HepG2 (cell line): ENCODE results near the gene YIPF5. TPM values are rescaled to one million over a fixed set of nuclear protein-coding genes. Genes with fewer than 3 reads are reported as not detected.
A peak's percentile ranks its signal among the peaks of the same experiment; 100 is the strongest.

ENCODE experiments used
- ARNT ChIP-seq: fragments of 450-650 bp; IDR thresholded peaks from 2 replicates; pipeline ENCODE4 v1.6.1; 2017
- FOXP4 ChIP-seq: sonication (generic); formaldehyde crosslinking; IDR thresholded peaks from 2 replicates; pipeline ENCODE4 v1.4.0; 2020; ENCODE audit warnings: missing genetic modification reagents
- FUBP1 ChIP-seq: sonication (generic); formaldehyde crosslinking; IDR thresholded peaks from 2 replicates; pipeline ENCODE4 v1.5.1; 2020; ENCODE audit warnings: missing genetic modification reagents, mild to moderate bottlenecking, borderline replicate concordance
- HCFC1 ChIP-seq: fragments of 150-350 bp; IDR thresholded peaks from 2 replicates; pipeline ENCODE4 v1.6.1; 2014; ENCODE audit warnings: low read depth, low read length
- HMGA1 ChIP-seq: sonication (generic); formaldehyde crosslinking; conservative IDR thresholded peaks from 2 replicates; pipeline ENCODE4 v1.4.0; 2020; ENCODE audit warnings: missing genetic modification reagents
- HNRNPL ChIP-seq: fragments of 200-400 bp; formaldehyde crosslinking; IDR thresholded peaks from 2 replicates; pipeline ENCODE4 v1.6.1; 2017; ENCODE audit warnings: mild to moderate bottlenecking, low read depth, low read length
- KDM4B ChIP-seq: sonication (generic); formaldehyde crosslinking; IDR thresholded peaks from 2 replicates; pipeline ENCODE4 v1.4.0; 2020; ENCODE audit warnings: missing genetic modification reagents
- KMT2B ChIP-seq: IDR thresholded peaks from 2 replicates; pipeline ENCODE4 v1.6.1; 2016; ENCODE audit warnings: missing genetic modification reagents, missing compliant biosample characterization
- NFE2 ChIP-seq: sonication (generic); formaldehyde crosslinking; IDR thresholded peaks from 2 replicates; pipeline ENCODE4 v1.4.0; 2020; ENCODE audit warnings: missing genetic modification reagents
- POGK ChIP-seq: sonication (generic); formaldehyde crosslinking; conservative IDR thresholded peaks from 2 replicates; pipeline ENCODE4 v1.8.0; 2022; ENCODE audit warnings: mild to moderate bottlenecking, moderate library complexity, missing genetic modification reagents
- RFX5 ChIP-seq: IDR thresholded peaks from 2 replicates; pipeline ENCODE4 v1.6.1; 2011; ENCODE audit warnings: low read depth, low read length, improper control_type of control experiment
- SNRNP70 ChIP-seq: fragments of 200-400 bp; formaldehyde crosslinking; IDR thresholded peaks from 2 replicates; pipeline ENCODE4 v1.6.1; 2017; ENCODE audit warnings: mild to moderate bottlenecking, low read depth, low read length, moderate library complexity
- TOE1 ChIP-seq: sonication (generic); formaldehyde crosslinking; IDR thresholded peaks from 2 replicates; pipeline ENCODE4 v1.4.0; 2020; ENCODE audit warnings: mild to moderate bottlenecking, missing genetic modification reagents
- TOPORS ChIP-seq: sonication (generic); formaldehyde crosslinking; IDR thresholded peaks from 2 replicates; pipeline ENCODE4 v1.8.0; 2023; ENCODE audit warnings: mild to moderate bottlenecking, missing genetic modification reagents
- ZNF10 ChIP-seq: sonication (generic); formaldehyde crosslinking; IDR thresholded peaks from 2 replicates; pipeline ENCODE4 v1.4.0; 2020; ENCODE audit warnings: mild to moderate bottlenecking, low read depth, missing genetic modification reagents, borderline replicate concordance
- ZNF234 ChIP-seq: sonication (generic); formaldehyde crosslinking; conservative IDR thresholded peaks from 2 replicates; pipeline ENCODE4 v1.5.1; 2020; ENCODE audit warnings: mild to moderate bottlenecking, missing genetic modification reagents
- ZNF501 ChIP-seq: sonication (generic); formaldehyde crosslinking; IDR thresholded peaks from 2 replicates; pipeline ENCODE4 v1.5.1; 2020; ENCODE audit warnings: mild to moderate bottlenecking, moderate library complexity, missing genetic modification reagents
- ZNF530 ChIP-seq: sonication (generic); formaldehyde crosslinking; IDR thresholded peaks from 2 replicates; pipeline ENCODE4 v1.5.0; 2020; ENCODE audit warnings: low read depth, mild to moderate bottlenecking, missing genetic modification reagents
- ZNF720 ChIP-seq: sonication (generic); formaldehyde crosslinking; IDR thresholded peaks from 2 replicates; pipeline ENCODE4 v1.4.0; 2020; ENCODE audit warnings: missing genetic modification reagents
- polyA plus RNA-seq, 8 experiments: library from polyadenylated mRNA; depleted of rRNA in 3 of 8; stranded (reverse) in 7 of 8; unstranded in 1 of 8; fragments of >200 nt; fragmentation: Illumina TruSeq in 4 of 8; extraction: Trizol in 4 of 8; gene quantifications; 2 replicates each; pipeline versions ENCODE4 v1.2.1 to v1.2.3, GENCODE V29; 2011 to 2016; ENCODE audit warnings: low read depth in 4 of 8, missing spikeins in 1 of 8, mixed read lengths in 1 of 8; ENCODE audit not compliant: insufficient read depth in 1 of 8
- total RNA-seq, 5 experiments: library from RNA; depleted of rRNA; stranded (reverse); fragments of >200 nt; fragmentation: Illumina TruSeq; extraction: Trizol; gene quantifications; 2 replicates each; pipeline ENCODE4 v1.2.3, GENCODE V29; 2016; ENCODE audit warnings: low read depth in 1 of 5

Gene YIPF5
- total and polyA plus RNA-seq, 2 of the 13 experiments (the other 11 are each of a cell fraction or from before 2014, with no cell fraction given): 61.4 to 73.6 TPM

GRCh38 chr5:144170276-144171024 is at the start of gene YIPF5, which contains the start of gene KCTD16 (continued):
- TF ChIP-seq RFX5 (no peak; the same call in 1 of the 2 replicates), ZNF530 (no peak), ZNF720 (no peak), HCFC1 (peak; percentile 38; the same call in 1 of the 2 replicates), SNRNP70 (no peak), ARNT (no peak), FUBP1 (0 out of 2 replicates have a peak, but pooled peaks have one; percentile 47), ZNF234 (no peak), KMT2B (CRISPR knock-in tag) (peak; percentile 79; the same call in 1 of the 2 replicates), TOE1 (CRISPR knock-in tag) (no peak), HNRNPL (0 out of 2 replicates have a peak, but pooled peaks have one; percentile 23), POGK (CRISPR knock-in tag) (peak; percentile 81; the same call in 1 of the 2 replicates), FOXP4 (CRISPR knock-in tag) (peak; percentile 25; the same call in 1 of the 2 replicates), NFE2 (CRISPR knock-in tag) (no peak), ZNF10 (CRISPR knock-in tag) (no peak), HMGA1 (CRISPR knock-in tag) (no peak), KDM4B (0 out of 2 replicates have a peak, but pooled peaks have one; percentile 53), TOPORS (CRISPR knock-in tag) (no peak), ZNF501 (CRISPR knock-in tag) (peak; percentile 91)
